Tongue (tissue), 2 donors: Measurements from ENCODE around the gene TRIM41. TPM values are rescaled to one million over a fixed set of nuclear protein-coding genes. Genes with fewer than 3 reads are reported as not detected.

Experiments
- DNase-seq: peaks from one replicate; pipeline ENCODE4 v3.0.0-alpha.2; 2015
- total RNA-seq: library from RNA; depleted of rRNA; stranded (reverse); fragments of >200 nt; gene quantifications from one replicate; pipeline ENCODE4 v1.2.3, GENCODE V29; 2014

TRIM41 gene
- total RNA-seq, 1 donor from 2014 or later: 20.9 TPM

DNA sequence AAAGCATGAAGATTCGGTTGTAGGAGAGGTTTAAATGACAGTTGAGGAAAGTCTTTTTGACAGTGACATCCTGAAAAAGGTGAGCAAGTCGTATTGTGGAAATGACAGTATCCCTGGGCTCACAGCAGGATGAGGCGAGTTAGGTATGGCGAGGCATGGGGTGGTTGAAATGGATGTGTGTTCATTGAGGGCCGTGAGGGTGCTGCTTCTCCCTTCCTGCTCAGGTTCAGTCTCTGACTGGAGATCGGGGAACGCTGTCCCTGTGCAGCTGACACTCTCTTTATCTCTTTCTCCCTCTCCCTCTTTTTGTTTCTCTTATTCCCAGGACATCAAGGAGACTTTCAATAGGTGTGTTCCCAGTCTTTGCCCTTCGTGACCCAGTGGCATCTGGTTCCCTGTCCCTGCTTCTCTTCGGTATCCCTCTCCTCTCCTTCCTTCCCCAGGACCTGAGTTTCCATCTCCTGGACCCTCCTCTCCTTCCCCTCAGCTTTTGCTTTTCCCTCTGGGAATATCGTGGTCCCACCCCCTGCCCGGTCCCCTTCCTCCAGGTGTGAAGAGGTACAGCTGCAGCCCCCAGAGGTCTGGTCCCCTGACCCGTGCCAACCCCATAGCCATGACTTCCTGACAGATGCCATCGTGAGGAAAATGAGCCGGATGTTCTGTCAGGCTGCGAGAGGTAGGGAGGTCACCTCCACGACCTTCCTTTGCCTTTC, 10.2 kb downstream of the TRIM41 start:
- DNase-seq: no peak

DNA sequence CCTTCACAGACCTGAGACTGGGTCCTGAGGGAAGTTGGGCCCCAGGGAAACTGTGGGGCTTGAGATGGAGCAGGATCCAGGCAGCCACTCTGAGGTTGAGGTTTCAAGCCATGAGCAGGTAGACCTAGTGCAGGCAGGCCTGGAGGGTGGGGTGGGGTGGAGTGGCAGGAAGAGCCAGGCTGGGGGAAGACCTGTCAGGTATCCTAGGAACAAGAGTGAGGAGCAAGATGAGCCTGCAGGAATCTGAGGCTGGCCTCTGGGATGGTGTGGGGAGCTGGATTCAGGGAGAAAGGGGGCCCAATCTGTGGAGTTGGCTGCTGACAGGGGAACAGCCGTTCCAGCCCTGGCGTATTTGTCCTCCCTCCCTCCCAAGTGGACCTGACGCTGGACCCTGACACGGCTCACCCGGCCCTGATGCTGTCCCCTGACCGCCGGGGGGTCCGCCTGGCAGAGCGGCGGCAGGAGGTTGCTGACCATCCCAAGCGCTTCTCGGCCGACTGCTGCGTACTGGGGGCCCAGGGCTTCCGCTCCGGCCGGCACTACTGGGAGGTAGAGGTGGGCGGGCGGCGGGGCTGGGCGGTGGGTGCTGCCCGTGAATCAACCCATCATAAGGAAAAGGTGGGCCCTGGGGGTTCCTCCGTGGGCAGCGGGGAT, 10.8 kb downstream of the TRIM41 start:
- no peak for DNase-seq

DNA sequence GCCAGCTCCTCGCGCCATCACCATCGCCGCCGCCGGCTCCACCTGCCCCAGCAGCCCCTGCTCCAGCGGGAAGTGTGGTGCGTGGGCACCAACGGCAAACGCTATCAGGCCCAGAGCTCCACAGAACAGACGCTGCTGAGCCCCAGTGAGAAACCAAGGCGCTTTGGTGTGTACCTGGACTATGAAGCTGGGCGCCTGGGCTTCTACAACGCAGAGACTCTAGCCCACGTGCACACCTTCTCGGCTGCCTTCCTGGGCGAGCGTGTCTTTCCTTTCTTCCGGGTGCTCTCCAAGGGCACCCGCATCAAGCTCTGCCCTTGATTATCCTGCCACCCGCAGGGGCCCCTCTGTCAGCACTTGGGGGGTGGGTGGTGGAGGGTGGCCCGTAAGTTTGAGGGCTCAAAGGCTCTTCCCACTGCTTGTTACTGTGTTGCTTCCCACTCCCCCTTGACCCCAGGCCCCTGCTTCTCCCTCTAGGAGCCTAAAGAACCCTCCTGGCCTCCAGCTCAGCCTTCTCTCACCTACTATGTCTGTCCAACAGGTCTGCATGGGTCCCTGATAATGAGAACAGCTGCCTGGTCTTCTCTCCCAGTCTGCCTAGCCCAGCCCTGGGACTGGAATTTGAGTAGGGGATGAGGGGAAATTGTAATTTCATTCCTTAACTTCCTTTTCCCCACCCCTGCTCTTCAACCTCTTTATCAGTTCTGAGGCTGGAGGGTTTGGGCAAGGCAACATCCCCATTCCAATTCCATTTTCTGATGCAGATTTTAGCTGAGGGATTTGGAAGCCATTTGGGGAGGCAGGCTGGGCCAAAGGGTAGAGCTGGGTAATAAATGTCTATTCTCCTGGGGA, 11.6 kb downstream of the TRIM41 start:
- DNase-seq: no peak

DNA sequence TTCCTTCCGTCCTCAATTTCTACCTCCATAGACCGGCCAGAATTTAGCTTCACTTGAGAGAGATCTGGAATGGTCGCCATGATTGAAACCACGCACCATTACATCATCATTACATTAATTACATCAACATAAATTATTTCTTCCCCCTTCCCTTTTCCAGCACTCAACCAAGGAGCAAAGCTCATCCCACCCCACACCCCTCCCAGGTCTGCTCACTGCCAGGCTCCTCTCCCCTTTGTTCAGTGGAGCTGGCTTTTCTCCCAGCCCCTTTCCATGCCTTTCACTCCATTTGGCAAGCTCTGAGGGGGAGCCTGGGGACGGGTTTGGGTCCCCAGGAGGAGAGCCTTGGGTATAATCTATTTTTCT, 12.2 kb downstream of the TRIM41 start:
- no peak for DNase-seq

DNA sequence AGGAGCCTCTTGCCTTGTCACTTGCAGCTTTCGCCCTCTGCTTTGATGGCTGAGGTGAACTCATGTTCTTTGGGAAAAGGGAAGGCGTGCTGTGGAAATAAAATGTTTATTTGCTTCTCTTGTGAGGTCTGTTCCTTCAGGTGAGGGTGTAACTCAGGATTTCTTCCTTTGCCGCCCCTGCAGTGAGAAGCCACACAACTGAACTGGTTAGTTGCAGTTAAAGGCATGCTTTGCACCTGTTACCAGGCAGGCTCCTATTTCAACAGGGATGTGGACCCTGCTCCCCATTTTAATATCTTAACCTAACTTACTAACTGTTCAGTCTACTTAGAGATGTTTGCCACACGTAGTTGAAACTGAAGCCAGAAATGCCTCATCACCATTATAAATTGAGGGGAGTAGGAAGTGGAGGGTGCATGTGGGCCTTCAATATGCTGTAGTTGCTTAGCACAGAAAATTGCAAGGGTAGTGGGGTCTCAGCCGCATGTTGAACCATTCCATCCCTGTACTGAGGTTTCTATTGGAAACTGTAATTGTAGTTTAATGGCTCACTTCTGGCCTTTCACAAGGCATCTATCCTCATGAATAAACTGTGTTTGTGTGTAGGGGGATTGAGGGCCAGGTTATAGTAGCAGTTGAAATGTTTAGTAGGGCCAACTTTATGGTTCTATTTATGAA, 12.7 kb downstream of the TRIM41 start:
- no peak for DNase-seq

DNA sequence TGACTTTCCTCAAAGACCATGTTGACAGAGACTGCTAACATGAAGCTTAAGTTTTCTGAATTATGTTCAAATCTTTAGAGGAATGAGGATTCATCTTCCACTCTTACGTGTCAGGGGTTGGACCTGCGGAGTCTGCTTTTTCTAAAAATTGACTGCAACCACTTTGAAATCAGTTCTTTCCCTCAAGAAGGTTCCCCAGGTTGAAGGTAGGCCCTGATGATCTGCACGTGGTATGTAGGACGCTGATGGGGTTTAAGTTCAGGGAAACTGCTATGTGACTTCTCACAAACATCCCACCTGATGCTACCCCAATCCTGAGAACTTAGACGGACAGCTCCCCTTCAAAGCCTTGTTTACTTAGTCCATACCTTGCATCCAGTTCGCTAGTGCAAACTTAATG, 13.4 kb downstream of the TRIM41 start:
- DNase-seq: no peak

DNA sequence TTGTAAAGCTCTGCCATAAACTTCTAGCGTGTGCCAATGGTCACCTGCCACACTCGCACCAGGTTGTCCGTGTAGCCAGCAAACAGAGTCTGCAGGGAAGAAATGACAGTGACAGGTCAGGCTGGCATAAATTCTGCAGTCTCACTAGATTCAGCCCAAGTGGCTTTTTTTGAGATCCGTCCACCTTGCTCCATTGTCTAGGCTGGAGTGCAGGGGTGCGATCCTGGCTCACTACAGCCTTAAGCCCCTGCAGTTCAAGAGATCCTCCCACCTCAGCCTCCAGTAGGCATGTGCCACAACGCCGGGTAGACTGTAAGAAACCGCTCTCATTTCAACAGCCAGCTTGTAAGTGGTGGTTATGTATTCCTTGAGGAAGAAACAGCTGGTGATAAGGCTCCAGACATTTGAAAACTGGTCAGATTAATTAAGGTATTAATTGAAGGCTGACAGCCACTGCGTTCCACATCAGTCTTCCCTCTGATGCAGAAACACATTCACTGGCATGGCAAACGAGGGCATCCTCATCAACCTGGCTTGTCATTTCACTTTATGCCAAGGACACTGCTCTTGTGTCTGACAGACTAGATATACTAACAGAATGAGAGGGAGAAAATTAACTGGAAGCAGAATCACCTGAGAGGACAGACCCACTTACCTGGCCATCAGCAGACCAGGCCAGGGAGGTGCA, 14.0 kb downstream of the TRIM41 start:
- DNase-seq: no peak

DNA sequence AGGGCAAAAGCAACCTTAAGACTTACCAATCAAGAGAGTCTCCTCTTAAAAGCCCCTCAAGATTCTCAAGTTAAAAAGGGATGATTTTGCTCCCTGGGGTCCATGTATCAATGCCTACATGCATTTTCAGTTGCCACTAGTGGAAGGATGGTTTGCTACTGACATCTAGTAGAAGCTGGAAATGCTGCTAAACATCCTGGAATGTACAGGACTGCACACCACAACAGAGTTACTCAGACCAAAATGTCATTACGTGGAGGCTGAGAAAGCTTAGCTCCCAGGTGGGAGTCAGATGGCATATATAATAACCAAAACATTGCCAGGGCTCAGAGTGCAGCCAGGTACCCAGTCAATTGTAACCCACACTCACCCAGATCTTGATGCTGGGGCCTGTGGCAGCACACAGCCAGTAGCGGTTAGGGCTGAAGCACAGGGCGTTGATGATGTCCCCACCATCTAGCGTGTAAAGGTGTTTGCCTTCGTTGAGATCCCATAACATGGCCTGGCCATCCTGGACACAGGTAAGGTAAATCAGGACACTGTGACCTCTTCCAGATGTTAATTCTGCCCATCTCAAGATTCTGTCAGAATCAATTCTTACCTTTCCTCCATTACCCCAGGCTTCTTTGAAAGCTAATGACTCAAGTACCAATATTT, 14.8 kb downstream of the TRIM41 start:
- DNase-seq: no peak

DNA sequence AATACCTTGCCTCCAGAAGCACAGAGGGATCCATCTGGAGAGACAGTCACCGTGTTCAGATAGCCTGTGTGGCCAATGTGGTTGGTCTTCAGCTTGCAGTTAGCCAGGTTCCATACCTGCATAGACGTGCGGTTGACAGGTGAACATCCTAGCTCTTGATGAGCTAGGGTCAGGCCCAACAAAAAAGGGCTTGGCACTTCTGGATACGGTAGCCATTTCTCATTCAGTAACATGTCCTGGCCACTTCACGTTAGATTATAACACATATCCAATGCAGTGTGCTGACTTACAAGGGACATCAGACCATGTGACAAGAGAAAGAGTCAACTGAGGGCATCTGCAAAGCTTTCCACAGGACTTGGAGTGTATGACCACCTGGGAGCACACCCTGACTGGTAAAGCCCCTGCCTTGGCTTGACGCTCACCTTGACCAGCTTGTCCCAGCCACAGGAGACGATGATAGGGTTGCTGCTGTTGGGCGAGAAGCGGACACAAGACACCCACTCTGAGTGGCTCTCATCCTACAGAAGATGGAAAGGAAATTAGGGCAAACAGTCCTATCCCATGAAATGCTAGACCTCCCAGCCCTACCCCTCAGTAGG, 16.1 kb downstream of the TRIM41 start:
- no peak for DNase-seq

DNA sequence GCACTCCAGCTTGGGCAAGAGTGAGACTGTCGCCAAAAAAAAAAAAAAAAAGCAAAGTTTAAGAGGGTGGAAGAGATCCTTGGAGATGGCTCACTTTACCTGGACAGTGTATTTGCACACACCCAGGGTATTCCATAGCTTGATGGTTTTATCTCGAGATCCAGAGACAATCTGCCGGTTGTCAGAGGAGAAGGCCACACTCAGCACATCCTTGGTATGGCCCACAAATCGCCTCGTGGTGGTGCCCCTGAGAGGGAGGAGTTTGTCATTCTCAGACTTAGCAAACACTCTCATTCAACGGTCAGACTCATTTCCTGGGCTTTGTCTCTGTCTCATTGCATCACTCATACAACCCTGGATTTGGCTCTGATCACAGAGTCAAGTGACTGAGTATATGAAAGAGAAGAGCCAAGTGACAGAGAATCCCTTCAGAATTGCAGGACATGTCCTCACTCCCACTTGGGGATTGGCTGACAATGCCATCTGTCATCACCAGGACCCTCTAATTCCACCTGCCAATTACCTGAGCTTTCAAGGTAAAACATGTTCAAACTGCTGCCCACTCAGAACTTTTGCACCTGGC, 18.4 kb downstream of the TRIM41 start:
- DNase-seq: no peak

DNA sequence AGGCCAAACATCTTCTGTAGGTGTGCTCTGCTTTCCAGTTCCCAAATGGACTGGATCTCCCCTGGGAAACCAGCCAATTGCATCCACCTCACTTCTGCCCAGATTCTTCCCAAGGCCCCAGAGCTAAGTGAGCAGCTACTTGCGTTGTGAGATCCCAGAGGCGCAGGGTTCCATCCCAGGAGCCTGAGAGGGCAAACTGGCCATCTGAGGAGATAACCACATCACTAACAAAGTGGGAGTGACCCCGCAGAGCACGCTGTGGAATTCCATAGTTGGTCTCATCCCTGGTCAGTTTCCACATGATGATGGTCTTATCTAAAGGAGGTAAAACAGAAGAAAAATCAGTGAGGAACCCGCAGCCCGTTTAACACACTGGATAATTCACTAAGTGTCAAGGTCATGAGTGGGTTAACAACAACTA, 19.0 kb downstream of the TRIM41 start:
- no peak for DNase-seq

DNA sequence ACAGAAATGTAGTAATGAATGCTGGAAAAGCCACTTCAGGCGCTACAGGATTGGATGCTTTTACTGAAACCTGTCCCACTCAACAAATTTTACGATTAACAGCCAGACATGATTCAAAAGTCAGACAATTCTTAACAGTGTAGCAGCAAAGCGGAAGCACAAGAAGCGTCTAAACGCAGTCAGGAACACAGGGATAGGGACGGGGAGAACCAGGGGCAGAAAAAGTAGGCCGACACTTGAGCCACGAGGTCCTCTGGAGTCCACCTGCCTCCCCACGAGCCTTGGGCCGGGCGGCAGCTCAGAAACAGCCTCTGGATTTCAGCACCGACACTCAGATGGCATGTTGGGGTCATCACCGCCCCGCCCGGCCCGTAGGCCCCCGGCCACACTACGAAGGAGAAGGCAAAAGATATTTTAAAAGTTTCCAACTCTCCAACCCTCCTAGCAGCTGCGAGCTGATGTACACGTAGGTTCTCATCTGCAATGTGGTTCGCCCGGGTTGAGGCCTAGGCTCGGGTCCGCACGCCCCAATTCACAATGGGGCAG, 20.0 kb downstream of the TRIM41 start:
- no peak for DNase-seq

DNA sequence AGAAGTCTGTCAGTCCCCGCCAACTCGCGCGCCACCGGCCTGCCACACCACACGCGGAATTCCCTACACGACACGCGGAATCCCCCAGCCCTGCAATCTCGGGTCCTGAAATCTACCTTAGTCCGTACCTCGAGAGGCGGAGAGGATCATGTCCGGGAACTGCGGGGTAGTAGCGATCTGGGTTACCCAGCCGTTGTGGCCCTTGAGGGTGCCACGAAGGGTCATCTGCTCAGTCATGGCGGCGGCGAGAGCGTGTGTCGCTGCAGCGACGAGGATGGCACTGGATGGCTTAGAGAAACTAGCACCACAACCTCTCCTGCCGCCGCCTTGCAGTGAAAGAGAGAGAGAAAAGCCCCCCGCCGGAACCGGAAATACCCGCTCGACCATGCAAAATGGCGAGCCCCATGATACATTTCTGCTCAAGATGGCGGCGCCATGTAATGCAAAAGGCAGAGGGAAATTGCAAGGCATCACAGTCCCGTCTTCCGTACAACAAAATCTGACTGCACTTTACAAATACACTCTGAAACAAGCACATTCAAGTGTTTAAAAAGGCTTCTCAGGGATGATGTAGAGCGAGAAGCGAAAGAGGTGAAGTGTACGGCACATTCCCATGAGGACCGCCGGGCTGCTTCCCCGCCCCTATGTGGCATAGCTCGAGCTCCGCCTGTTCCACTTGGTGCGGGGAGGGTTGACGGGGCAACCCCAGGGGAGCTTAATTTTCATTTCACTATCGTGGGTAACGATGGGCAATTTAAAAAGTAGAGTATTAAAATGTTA, 20.7 kb downstream of the TRIM41 start, which contains the start of gene RACK1:
RACK1 (minus strand) TSS at position 343 of the 780 bp plus-strand sequence; CDS start at position 237, 106 bp downstream.
- peak; percentile 98 for DNase-seq

DNA sequence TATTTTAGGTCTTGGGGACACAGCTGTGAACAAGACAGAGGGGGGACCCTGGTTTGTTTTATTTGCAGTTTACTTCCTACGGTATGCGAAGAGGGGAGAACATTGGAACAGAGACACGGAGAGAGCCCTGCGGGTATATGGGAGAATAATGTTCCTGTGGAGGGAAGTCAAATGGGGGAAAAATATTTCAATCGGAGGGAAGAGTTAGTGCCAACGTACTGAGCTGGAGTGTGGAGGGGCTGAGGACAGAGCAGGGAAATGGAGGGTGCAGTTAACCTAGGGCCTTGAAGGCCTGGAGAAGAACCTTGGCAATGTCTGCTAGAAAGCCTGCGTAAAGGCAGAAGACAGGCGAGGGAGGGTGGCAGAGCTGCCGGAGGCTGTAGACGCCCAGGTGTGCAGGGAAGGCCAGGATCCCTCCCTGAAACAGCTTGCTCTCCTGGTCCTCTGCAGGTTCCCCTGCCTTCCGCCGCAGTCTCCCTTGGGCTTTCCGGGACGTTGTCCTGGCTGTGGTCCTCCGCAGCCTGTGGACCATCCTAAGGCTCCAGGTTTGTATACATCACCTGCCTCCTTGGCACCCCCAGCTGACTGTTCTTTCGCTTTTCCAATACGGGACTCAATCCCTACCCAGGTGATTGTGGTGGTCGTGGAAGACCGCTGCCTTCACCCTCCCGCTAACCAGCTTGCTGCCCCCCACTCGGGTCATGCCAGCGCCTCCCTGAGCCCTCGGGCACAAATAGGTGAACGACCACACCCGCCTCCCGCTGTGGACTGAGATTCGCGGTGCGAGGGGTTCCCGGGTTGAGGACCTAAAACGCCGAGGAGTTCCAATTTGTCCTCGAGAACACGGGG, 22.6 kb downstream of the TRIM41 start:
- no peak for DNase-seq

DNA sequence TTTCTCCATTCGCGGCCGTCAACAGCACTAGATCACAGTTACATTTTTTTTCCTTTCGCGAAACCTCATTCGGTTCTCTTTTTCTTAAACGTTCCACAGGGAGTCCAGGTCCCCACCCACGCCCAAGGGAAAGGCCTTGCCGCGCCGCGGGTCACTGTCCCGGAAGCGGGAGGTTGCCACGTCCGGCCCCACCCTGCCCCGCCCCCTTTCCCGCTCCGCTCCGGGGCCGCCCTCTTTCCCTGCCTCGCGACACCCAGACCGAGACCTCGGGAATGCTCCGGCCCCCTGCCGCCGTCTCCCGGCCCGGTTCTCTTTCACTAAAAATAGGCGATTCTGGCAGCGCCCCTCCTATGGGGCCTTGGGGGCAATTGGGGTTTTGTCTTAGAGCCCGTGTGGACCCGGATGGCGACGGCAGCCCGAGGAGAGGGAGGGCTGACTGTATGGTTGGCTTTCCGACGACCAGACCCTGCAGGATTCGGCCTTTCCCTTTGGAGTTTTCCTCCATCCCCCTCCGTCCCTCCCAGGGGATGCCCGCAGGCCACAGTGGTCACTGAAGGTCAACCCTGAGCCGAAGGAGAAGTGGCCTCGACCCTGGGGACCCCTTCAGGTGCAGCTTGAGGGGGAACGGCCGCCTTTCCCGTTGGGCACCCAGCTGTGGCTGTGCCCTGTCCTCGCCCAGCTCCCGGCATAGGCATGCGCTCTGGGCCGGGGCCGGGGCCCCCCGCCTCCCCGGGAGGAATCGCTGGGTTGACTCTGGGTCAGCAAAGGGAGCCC, 23.4 kb downstream of the TRIM41 start:
- DNase-seq: peak; percentile 95

DNA sequence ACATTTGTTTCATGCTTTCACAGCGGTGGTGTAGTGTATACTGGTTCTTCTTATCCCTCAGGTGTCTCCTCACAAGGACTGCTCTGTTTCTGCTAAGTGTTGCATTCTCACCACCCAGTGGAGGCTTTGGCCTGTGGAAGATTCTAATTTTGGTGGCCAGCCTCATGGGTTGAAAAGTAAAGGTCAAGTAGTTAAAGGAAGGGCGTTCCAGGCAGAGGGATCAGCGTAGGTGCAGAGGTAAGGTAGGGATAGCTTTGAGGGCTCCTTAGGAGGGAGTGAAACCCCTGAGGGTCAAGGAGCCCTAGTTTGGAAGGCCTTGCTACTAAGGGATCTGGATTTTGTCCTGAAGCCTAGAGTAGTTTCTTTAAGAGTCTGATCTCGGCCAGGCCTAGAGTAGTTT, 25.2 kb downstream of the TRIM41 start:
- DNase-seq: no peak

DNA sequence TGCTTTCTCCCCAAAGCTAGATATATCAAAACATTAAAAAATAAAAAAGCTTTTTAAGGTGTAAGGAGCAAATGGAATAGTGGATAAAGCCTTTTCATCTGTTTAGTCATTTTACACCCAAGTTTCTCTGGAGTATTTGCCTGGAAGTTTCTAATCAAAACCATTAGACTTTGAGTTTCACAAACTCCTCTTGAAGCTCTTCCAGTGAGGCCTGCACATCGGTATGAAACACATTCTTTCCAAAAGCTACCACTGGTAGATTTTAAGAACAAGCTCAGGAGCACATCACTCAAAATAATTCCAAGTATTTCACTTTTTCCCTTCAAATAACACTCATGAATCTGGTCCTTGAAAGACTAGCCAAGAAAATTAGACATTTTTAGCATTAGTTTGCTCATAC, 32.2 kb downstream of the TRIM41 start:
- DNase-seq: no peak
